IPS DF 6.9 (cell line): Measurements from ENCODE around the gene ROBO2.

Source experiments
- DNase-seq: peaks from one replicate; pipeline ENCODE4 v3.0.0-alpha.2; 2013; ENCODE audit warnings: low read depth, low spot score
- H3K27ac ChIP-seq: one replicate; pipeline ENCODE4 v1.5.1; 2013; ENCODE audit warnings: low read length, control low read depth
- H3K27me3 ChIP-seq: 2 replicates; pipeline ENCODE4 v1.6.1; 2013; ENCODE audit warnings: mild to moderate bottlenecking, low read length; ENCODE audit not compliant: control insufficient read depth, insufficient read depth
- H3K36me3 ChIP-seq: 2 replicates; pipeline ENCODE4 v1.6.1; 2013; ENCODE audit warnings: low read length; ENCODE audit not compliant: control insufficient read depth, insufficient read depth
- H3K4me1 ChIP-seq: 2 replicates; pipeline ENCODE4 v1.6.1; 2013; ENCODE audit warnings: low read length; ENCODE audit not compliant: control insufficient read depth, insufficient read depth
- H3K4me3 ChIP-seq: 2 replicates; pipeline ENCODE4 v1.5.1; 2013; ENCODE audit warnings: mild to moderate bottlenecking, low read length
- H3K9me3 ChIP-seq: 2 replicates; pipeline ENCODE4 v1.6.1; 2013; ENCODE audit warnings: low read length, inconsistent platforms; ENCODE audit not compliant: control insufficient read depth, insufficient read depth
- WGBS: extraction: QIAGEN DNeasy Blood & Tissue Kit; methylation state at CpG from one replicate; pipeline ENCODE4 v1.1.7; 2013; ENCODE audit warnings: mixed read lengths, missing lambda C conversion rate; ENCODE audit not compliant: insufficient read length, insufficient coverage; 5-methylcytosine and 5-hydroxymethylcytosine counted together

The ROBO2 gene

DNA sequence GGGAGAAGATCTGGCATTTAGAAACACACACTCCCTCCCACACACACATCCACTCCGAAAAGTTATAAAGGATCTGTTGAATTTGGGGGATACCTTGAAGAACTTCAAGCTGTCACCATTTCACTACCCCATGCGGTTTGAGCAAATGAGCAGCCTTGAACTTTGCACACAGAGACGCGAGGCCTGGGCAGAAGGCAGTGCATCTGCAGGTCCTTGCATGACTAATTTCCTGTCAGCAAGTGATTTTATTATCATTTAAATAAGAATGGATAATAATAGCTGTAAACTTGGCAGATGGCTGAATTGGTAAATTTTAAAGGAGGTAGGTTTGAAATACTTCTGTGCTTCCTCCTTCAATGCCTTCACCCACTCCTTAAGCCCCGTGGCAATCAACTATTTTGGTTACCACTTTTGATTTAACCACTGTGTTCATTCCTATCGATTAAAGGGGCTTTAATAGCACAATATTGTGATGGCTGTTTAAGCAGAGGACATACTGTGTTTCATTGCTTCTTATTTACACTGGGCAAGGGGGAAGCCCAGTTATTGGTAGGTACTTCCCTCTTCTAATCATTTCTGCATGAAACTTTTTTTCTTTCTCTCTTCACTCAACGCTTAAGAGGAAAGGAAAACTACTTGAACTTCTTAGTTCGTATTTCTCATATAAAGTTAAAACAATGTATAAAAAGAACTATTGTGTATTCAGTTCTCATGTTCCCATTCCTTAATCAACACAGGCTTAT, 108.1 kb downstream of the ROBO2 start:
- no peaks in the 10 kb centered on the region; the same call in 1 of the 2 replicates for H3K4me1 ChIP-seq
- H3K27ac ChIP-seq, result no peak overlapping the region
- no CpG with 5 or more reads among the region's 8 CpGs for WGBS
- no peak overlapping the region for H3K4me3 ChIP-seq
- H3K9me3 ChIP-seq, result no peaks in the 10 kb centered on the region
- H3K27me3 ChIP-seq, result no peaks in the 10 kb centered on the region
- H3K36me3 ChIP-seq, result no peaks in the 10 kb centered on the region
- peak; percentile 11 for DNase-seq

DNA sequence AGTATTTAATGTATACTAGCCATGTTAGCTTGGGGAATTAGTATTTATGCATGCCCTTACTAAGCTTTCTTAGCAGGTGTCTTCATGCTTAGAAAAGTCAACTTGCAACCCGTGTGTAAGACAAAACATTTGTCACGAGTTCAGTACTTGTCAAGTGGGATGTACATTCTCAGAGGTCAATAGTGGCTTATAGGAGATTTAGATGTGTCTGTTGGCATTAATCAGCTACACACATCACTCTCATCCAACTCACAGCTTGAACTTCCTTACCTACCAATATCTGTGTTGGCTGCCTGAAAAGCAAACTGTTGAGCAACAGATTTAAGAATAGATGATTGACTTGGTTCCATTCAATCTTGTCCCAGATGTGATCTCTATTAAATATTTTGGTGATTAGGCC, 109.5 kb downstream of the ROBO2 start:
- Histone ChIP-seq H3K4me1 (no peaks in the 10 kb centered on the region; the same call in 1 of the 2 replicates), H3K27me3 (no peaks in the 10 kb centered on the region), H3K36me3 (no peaks in the 10 kb centered on the region), H3K4me3 (no peak overlapping the region), H3K9me3 (no peaks in the 10 kb centered on the region), H3K27ac (no peak overlapping the region)
- DNase-seq, result no peak
- WGBS, result no CpG with 5 or more reads among the region's 2 CpGs

DNA sequence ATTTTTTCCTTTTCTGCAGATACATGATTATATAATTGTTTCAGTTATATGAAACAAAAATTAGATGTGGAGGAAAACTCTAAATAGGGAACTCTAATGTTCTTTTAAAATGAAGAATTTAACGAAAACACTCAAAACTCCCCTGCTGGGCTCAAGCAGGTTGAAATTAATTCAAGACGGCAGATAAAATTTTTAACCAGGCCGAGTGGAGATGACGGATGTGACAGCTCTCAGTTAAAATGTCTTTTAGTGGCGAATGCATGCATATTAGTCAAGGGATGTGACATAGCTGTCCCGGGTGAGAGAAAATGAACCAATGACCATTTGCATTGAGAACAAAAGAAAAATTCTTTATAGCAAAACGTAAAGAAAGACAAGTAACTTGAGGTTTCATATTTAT, 110.1 kb downstream of the ROBO2 start:
- Histone ChIP-seq H3K27ac (no peak overlapping the region), H3K27me3 (no peaks in the 10 kb centered on the region), H3K4me1 (no peaks in the 10 kb centered on the region; the same call in 1 of the 2 replicates), H3K4me3 (no peak overlapping the region), H3K9me3 (no peaks in the 10 kb centered on the region), H3K36me3 (no peaks in the 10 kb centered on the region)
- DNase-seq, result no peak
- no CpG with 5 or more reads among the region's 7 CpGs for WGBS

DNA sequence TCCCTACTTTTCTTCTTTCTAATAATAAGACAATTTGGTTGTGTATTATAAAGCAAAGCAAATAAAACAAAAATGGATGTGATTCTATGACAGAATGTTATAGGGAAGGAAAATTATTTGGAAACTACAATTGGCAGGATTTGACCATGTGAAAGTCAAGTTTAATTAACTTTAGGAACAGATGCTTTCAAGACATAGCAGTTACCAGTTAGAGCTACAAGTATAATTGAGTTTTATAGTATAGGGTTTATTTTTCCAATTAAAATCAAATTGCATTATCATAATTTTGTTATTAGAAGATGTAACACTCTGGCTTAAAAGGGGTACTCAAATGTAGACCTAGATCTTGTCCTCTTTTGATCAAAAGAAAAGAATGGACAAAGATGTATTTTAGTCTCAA, 110.9 kb downstream of the ROBO2 start:
- no peaks in the 10 kb centered on the region for H3K36me3 ChIP-seq
- H3K27me3 ChIP-seq, result no peaks in the 10 kb centered on the region
- H3K4me1 ChIP-seq, result no peaks in the 10 kb centered on the region; the same call in 1 of the 2 replicates
- DNase-seq, result no peak
- no peaks in the 10 kb centered on the region for H3K9me3 ChIP-seq
- H3K27ac ChIP-seq, result no peak overlapping the region
- H3K4me3 ChIP-seq, result no peak overlapping the region

DNA sequence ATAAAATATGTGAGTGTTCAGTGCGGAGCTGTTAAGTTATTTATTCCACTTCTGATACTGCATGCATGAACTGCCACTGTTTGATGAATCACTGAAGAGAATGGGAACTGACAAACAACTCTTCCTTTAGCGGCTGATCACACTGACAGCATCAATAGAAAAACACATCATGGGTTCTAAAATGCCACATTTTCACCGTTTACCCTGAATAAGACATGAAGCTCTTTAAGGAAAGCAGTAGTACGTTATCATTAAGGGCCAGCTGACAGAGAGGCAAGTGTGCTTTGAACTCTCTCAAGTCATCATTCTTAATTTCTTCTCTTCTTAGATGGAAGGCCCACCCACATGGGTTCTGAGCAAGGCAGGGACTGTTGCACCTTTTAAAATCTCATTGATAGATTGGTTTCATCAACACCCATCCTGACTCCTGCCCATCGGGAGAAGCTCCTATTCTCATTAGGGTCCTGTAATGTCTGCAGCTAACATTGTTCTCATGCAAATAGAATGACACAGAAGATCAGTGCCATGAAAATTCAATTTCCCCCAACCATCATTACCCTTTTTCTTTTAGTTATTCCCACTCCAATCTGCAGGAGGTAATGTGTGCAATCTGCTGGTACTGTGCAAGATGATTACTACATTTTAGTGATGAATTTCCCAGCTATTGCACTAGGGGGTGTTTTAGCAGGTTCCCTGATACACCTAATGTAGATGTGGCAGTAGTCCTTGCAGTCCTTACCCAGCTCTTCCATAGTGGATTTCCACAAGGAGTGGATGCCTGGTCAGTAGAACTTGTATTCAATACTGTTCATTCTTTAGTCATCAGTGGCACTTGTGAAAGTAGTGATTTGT, 119.1 kb downstream of the ROBO2 start:
- no CpG with 5 or more reads among the region's 5 CpGs for WGBS
- no peaks in the 10 kb centered on the region for H3K9me3 ChIP-seq
- DNase-seq, result no peak

DNA sequence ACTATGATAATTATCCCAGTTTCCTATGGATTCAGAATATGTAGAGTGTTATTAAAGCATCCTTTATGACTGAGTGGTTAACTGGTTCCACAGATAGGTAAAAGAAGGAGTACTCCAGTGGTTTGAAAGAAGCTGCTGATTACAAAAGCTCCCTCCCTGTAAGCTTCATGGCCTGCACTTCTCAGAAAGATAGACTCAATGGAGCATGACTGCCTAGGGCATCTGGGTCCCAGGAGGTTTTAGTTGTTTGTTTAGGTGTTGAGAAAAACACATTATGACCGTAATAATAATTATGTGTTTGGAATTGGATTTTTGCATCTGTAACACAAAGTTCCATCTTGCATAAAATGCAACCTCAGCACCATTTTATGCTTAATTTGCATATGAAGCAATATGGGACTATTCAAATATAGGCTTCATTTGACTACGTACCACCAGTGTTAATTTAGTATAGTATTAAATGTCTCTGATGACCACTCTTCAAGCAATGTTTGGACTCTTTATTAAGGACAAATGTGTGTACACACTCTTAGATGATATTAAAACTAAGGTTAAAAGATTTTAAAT, 121.1 kb downstream of the ROBO2 start:
- Histone ChIP-seq H3K27me3 (no peaks in the 10 kb centered on the region), H3K36me3 (no peaks in the 10 kb centered on the region), H3K27ac (no peak overlapping the region), H3K4me1 (no peaks in the 10 kb centered on the region), H3K9me3 (no peaks in the 10 kb centered on the region), H3K4me3 (no peak overlapping the region)
- no peak for DNase-seq
- no CpG with 5 or more reads among the region's 2 CpGs for WGBS

More for the DNA sequence above, 119.1 kb downstream of the ROBO2 start:
- no peaks in the 10 kb centered on the region for H3K36me3 ChIP-seq
- no peaks in the 10 kb centered on the region for H3K4me1 ChIP-seq
- no peaks in the 10 kb centered on the region for H3K27me3 ChIP-seq
- no peak overlapping the region for H3K4me3 ChIP-seq
- no peak overlapping the region for H3K27ac ChIP-seq

DNA sequence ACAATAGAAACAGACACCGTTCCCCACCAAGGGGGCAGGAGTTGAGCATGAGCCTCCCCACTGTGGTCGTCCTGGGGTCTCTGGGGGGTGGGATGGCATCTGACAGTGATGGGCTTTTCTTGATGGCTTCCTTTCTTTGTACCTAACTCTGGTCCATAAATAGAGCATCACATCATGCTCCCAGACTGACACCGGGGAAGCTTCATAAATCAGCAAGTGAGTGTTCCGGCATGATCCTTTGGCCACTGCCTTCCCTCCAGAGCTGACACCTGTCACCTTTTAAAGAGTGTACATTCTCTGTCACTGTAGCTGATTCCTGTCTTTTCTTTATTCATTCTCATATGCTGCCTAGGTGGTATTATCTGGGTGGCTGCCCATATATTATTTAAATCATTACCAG, 129.9 kb downstream of the ROBO2 start:
- H3K27ac ChIP-seq, result no peak overlapping the region
- no peaks in the 10 kb centered on the region for H3K9me3 ChIP-seq
- no peak overlapping the region for H3K4me3 ChIP-seq
- no peaks in the 10 kb centered on the region for H3K4me1 ChIP-seq
- no peaks in the 10 kb centered on the region for H3K27me3 ChIP-seq
- WGBS, result no CpG with 5 or more reads among the region's 4 CpGs
- H3K36me3 ChIP-seq, result no peaks in the 10 kb centered on the region
- DNase-seq, result no peak

DNA sequence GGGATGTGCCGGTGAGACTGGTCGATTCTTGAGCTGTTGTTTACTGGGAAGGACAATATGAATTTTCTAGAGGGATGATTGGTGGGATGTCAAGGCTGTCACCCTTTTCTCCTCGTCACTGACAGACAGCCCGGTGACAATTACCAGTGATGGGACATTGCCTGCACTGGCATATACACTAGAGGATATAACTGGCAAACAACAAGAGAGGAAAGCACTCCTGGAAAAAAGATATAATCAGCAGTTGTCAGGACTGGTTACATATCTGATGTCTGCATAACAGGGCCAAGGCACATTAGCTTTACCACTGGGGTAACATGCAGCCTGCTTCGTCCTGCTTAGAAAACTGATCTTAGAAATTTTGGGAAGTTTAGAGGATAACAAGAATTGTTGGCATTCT, 131.1 kb downstream of the ROBO2 start:
- Histone ChIP-seq H3K27ac (no peak overlapping the region), H3K4me1 (no peaks in the 10 kb centered on the region), H3K9me3 (no peaks in the 10 kb centered on the region), H3K27me3 (no peaks in the 10 kb centered on the region), H3K36me3 (no peaks in the 10 kb centered on the region), H3K4me3 (no peak overlapping the region)
- DNase-seq, result no peak
- no CpG with 5 or more reads among the region's 5 CpGs for WGBS

DNA sequence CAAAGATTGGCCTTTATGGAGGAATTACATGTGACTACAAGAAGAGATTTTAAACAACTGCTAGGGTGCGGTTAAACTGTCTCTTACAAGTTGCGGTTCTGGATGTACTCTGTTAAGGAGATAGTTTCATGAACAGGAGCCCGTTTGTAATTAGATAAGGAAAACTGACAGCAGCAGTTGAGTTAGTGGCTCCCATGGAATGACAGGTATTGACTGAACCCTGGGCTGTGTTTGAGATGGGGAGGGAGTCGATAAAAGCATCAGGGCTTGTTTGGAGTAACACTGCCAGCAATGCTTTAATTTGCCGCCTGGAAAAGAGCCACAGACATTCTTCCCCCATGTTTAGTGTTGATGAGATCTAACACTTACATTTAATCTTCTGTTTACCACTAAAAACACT, 139.9 kb downstream of the ROBO2 start:
- Histone ChIP-seq H3K9me3 (no peaks in the 10 kb centered on the region), H3K4me1 (no peaks in the 10 kb centered on the region), H3K36me3 (no peaks in the 10 kb centered on the region), H3K27ac (no peak overlapping the region), H3K4me3 (no peak overlapping the region), H3K27me3 (no peaks in the 10 kb centered on the region)
- no CpG with 5 or more reads among the region's 5 CpGs for WGBS
- DNase-seq, result no peak

DNA sequence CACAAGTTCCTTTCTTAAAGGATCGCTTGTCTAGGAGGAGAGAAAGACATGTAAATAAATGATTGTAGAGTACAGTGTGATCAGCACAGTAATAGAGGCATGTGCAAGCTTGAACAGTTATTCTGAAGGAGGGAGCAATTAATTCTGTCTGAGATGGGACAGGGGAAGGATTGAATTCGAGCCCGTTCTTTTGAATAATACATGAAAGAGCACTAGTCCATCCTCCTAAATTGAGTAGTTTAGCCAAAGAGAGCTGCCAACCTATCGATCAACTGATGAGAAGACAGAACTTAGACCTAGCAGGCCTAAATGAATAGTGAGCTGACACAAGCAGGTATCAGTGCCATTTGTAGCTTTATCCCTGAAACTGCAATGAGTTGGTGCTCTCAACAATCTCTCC, 142.4 kb downstream of the ROBO2 start:
- Histone ChIP-seq H3K9me3 (no peaks in the 10 kb centered on the region), H3K36me3 (no peaks in the 10 kb centered on the region), H3K4me3 (no peak overlapping the region), H3K27ac (no peak overlapping the region), H3K4me1 (no peaks in the 10 kb centered on the region), H3K27me3 (no peaks in the 10 kb centered on the region)
- WGBS, result no CpG with 5 or more reads among the region's 4 CpGs
- no peak for DNase-seq
